NCI-H1694 treated with DMSO at 0.1 percent for 48 hours (cell line): Measurements from ENCODE around the gene STRADB.
A peak's percentile ranks its signal among the peaks of the same experiment; 100 is the strongest.
"Not testable (repeated sequence)": the region's sequence is repeated elsewhere in the genome, so short reads cannot be mapped to it uniquely, and the experiment has no call there.

Source experiments
- DNase-seq: peaks from one replicate; lab custom pipeline; 2025; lab: John Stamatoyannopoulos, UW

STRADB gene

GRCh38 chr2:201430322-201430721, 21.2 kb upstream of the STRADB start:
- DNase-seq = not testable (repeated sequence)

DNA sequence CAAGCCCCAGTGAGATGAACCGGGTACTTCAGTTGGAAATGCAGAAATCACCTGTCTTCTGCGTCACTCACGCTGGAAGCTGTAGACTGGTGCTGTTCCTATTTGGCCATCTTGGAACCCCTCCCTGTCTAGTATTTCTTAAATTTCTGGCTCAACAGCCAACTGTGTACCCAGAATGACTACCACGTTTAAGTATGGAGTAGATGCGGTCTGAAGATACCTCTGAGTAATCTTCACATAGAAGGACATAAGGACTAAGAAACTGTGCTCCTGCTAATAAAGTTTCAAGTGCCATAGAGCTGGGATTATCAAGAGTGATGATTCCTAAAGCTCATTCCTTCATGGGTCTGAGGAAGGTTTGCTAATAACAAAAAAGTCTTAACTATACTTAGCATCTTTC, 20.7 kb upstream of the STRADB start:
- DNase-seq = no peak

DNA sequence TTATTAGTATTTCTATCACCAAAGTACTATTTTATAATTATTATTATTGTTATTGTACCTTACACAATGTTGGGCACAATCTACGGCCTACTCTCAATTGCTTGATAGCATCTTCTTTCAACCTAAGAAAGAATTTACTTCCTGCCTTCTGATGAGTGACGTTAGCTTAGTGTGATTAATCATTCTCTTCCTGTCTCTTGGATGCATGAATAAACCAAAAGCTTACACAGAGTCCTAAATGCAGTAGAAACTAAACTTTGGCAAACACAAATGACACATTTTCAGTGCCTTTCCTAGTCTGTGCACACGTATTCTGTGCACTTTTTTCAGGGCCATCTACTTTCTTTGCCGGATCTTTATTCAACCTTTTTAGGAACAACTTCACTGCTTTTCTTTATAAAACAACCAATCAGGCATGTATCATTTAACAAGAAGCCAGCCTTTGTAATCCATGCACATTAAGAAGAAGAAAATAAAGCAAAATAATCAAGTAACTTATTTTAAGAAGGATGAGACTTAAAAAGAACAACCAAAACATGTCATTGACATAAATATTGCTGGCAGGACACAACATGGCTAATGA, 19.4 kb upstream of the STRADB start:
- DNase-seq = no peak

- no peak for DNase-seq
Measured at GRCh38 chr2:201432621-201433393, 18.7 kb upstream of the STRADB start.

GRCh38 chr2:201433394-201433995, 18.0 kb upstream of the STRADB start:
- no peak for DNase-seq

DNA sequence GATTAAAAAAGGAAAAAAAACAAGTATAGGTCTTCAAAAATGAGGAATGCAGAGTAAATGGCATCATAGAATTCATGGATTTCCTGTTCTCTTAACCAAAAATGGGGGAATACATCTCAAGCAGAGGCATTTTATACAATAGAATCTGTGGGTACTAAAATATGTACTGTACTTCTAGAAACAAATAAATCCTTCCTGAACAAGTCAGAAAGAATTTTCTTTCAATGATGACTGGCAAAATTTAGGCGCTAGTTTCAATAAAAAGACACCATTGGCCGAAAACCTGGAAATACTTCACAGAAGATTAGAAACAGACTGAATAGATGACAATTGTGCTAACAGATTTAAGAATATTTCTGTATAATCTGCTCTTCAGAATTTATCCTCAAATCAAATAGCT, 15.4 kb upstream of the STRADB start:
- no peak for DNase-seq

GRCh38 chr2:201439336-201439922, 12.1 kb upstream of the STRADB start:
- DNase-seq = not testable (repeated sequence)

GRCh38 chr2:201440182-201440581, 11.4 kb upstream of the STRADB start:
- no peak for DNase-seq

DNA sequence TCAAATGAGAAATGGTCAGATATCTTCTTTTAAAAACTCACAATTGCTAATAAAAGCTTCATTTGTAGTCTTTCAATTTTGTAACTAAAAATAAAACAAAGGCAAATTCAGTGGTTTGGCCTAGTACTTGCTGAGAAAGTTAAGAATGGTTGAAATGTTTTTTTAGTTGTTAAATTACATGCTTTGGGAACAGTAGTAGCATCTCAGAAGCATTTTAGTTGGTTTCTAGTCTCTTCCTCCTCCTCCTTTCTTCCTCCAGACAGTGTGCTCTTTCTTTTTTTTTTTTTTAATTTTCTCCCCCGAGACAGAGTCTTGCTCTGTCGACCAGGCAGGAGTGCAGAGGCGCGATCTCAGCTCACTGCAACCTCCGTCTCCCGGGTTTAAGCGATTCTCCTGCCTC, 10.1 kb upstream of the STRADB start:
- DNase-seq = no peak

GRCh38 chr2:201444746-201445465, 6.6 kb upstream of the STRADB start:
- no peak for DNase-seq

DNA sequence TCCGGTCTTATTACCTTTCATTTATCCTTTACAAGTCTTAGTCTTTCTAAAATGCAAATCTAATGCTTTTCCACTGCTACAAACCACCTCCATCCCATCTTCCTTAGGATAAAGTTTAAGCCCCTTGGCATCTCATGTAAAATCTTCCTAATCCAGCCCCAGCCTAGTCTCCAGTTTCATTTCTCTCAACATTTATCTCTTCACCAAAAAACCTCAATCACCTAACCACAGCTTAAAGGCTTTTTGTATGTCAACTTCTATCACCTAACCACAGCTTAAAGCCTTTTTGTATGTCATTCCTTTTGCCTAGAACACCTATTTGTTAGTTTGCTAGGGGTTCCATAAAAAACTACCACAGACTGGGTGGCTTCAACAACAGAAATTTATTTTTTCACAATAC, 4.5 kb upstream of the STRADB start:
- DNase-seq = no peak

- no peak for DNase-seq
Measured at GRCh38 chr2:201448061-201448460, 3.5 kb upstream of the STRADB start.

DNA sequence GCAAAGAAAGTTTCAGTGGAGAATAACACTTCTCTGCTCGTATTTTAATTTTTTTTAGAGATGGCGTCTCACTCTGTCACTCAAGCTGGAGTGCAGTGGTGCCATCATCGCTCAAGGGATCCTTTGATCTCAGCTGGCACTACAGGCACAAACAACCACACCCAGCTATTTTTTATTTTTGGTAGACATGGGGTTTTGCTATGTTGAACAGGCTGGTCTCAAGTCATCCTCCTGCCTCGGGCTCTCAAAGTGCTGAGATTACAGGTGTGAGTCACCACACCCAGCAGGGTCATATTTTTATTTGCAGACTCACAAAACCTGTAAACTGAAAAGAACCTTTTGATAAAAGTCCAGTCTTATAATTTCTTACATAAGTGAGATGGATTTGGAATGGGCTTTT, 2.8 kb upstream of the STRADB start:
- DNase-seq = no peak

- DNase-seq = peak; percentile 58
Measured at GRCh38 chr2:201450954-201451291, 617 bp upstream of the STRADB start.

DNA sequence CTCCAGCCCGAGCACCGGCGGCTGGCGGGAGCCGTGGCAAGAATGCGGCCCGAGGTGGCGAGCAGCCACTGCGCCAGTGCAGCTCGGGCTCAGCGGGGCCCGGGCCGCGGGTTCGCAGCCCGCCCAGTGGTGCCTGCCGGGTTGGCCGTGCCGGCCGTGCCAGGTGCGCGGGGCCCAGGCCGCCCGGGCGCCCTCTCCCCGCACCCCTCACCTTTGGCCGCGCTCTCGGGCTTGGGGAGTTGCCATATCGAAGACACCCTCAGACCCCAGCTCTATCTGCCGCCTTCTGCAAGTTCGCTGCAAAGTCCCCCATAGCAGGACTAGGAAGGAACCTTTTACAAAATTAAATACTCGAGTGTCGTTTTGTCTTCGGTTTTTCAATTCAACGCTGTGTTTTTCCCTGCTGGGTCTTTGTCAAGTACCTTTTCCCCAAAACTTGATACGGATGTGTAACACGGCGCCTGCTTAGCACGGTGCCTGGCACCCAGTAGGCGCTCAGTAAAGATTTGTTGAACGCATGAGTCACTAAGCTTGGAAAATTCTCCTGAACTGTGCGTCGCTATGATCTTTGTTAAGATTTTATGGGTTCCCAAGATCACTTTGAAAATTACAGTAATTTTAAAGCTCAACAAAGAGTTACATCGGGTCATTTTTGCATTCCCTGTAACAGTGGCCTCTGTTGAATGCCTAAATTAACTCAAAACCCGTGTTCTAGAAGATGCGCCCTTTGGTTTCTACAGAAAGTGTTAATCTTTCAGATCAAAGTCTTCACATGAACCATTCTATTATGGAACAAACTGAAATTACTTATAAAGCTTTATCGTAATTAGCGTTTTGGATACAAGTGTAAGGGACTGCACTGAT, 750 bp downstream of the STRADB start:
- peak; percentile 24 for DNase-seq

- DNase-seq = no peak
Measured at GRCh38 chr2:201452922-201453643, 1.5 kb downstream of the STRADB start.

DNA sequence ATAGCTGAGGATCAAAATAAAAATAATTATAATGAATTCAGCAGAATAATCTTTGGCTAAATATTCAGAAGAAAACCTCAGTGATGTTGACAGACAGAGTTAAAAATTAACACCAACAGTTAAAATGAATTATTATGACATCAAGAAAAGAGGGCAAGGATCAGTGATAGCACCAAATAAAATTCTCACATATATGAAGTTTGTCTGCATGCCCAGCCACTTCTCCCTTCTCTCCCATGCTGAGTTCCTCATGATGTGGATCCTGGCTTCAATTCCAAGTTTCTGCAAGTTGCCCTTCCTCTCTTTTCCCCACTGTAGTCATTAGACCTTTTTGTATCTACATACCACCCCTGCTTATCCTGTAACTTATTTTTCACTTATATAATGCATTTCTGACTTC, 6.8 kb downstream of the STRADB start:
- no peak for DNase-seq

DNA sequence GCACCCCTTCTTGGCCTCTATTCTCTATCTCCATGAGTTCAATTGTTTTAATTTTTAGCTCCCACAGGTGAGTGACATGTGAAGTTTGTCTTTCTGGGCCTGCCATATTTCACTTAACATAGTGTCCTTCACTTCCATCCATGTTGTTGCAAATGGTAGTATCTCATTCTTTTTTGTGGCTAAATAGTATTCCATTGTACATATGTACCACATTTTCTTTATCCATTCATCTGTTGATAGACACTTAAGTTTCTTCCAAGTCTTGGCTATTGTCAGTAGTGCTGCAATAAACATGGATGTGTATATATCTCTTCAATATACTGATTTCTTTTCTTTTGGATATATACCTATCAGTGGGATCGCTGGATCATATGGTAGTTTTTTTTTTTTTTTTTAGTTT, 9.0 kb downstream of the STRADB start:
- no peak for DNase-seq

DNA sequence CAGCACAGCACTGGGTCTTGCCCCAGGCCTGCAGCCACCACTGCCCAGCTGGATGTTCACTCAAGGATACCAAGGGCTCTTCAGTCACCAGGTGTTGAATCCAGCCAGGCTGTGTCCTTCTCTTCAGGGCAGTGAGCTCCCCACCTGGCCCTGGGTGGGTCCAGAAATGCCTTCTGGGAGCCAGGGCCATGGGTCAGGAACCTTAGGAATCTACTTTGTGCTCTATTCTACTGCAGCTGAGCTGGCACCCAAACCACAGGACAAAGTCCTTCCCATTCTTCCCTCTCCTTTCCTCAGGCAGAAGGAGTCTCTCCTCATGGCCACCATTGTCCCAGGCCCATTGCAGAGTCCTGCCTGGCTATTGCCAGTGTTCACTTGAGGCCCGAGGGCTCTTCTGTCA, 13.0 kb downstream of the STRADB start:
- DNase-seq = no peak

- no peak for DNase-seq
Measured at GRCh38 chr2:201465524-201465971, 14.0 kb downstream of the STRADB start.
